Occipital lobe (tissue), 2 donors: ENCODE measurements around the gene UBB. TPM values are rescaled to one million over a fixed set of nuclear protein-coding genes. Genes with fewer than 3 reads are reported as not detected.

Source experiments
- DNase-seq: peaks from one replicate; lab custom pipeline; 2025; lab: John Stamatoyannopoulos, UW
- total RNA-seq: library from RNA; depleted of rRNA; stranded (reverse); fragments of >200 nt; gene quantifications from one replicate; pipeline ENCODE4 v1.2.3, GENCODE V29; 2014

The UBB gene
- 972 TPM for total RNA-seq

DNA sequence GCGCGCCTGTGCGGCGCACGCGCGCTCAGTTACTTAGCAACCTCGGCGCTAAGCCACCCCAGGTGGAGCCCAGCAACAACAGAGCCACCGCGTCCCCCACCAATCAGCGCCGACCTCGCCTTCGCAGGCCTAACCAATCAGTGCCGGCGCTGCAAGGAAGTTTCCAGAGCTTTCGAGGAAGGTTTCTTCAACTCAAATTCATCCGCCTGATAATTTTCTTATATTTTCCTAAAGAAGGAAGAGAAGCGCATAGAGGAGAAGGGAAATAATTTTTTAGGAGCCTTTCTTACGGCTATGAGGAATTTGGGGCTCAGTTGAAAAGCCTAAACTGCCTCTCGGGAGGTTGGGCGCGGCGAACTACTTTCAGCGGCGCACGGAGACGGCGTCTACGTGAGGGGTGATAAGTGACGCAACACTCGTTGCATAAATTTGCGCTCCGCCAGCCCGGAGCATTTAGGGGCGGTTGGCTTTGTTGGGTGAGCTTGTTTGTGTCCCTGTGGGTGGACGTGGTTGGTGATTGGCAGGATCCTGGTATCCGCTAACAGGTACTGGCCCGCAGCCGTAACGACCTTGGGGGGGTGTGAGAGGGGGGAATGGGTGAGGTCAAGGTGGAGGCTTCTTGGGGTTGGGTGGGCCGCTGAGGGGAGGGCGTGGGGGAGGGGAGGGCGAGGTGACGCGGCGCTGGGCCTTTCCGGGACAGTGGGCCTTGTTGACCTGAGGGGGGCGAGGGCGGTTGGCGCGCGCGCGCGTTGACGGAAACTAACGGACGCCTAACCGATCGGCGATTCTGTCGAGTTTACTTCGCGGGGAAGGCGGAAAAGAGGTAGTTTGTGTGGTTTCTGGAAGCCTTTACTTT, at the start of gene UBB:
UBB (plus strand) TSS at position 452 of the 856 bp plus-strand sequence. CDS start 817 bp downstream, outside the sequence.
- DNase-seq = peak; percentile 79

DNA sequence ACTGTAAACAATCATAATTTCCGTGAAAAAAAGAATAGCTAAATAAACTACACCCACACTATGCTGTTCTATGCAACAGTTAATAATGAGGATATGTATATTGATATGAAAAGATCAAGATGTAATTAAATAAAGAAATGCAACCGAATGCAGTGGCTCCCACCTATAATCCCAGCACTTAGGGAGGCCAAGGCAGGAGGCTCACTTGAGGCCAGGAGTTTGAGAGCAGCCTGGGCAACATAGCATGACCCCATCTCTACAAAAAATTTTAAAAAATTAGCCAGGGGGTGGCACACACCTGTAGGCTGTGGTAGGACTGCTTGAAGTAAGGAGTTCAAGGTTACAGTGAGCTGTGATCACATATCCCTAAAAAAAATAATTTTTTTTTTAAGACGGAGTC, 42.5 kb upstream of the UBB start:
- no peak for DNase-seq

DNA sequence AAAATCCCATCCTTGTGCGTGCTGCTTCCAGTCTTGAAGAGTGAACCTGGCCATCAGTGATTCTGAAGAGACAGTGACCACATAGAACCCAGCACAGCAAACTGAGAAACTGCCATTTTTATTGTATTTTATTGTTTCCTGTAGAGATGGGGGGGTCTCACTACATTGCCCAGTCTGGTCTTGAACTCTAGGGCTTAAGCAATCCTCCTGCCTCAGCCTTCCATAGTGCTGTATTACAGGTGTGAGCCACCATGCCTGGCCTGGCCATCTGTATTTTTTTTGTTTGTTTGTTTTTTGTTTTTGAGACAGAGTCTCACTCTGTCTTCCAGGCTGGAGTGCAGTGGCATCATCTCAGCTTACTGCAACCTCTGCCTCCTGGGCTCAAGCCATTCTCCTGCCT, 41.5 kb upstream of the UBB start:
- no peak for DNase-seq

DNA sequence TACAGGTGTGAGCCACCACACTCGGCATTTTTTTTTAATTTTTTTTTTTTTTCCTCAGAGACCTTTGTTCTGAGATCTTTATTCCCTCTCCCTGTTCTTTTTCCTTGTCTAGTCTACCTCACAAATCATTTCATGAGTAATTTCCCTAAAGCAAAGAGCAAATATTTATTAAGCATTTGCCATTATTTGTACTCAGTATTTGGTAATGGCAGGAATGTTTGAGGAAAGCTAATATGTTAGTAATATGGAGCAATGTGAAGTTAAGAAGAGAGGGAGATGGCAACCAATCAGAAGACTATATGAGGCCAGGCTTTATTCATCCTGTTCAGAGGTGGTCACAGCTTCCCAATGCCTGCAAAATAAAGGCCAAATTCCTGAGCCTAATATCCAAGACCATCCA, 40.9 kb upstream of the UBB start:
- no peak for DNase-seq

DNA sequence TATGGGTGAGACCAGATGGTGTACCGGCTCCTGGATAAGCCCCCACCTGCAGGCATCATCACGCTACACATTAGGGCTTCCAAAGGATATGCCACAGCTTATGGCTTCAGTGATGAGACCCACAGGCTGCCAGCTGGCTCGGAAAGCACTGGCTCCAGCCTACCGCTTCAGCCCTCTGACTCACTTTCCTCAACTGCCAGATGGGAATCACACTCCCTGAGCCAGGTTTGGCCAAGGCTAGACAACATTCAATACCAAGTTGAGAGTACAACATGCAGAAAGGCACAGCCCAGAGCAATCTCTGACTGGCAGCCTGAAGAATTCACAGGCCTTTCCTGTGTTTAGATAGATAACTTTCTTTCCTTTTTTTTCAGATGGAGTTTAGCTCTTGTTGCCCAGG, 37.9 kb upstream of the UBB start:
- peak; percentile 55 for DNase-seq

DNA sequence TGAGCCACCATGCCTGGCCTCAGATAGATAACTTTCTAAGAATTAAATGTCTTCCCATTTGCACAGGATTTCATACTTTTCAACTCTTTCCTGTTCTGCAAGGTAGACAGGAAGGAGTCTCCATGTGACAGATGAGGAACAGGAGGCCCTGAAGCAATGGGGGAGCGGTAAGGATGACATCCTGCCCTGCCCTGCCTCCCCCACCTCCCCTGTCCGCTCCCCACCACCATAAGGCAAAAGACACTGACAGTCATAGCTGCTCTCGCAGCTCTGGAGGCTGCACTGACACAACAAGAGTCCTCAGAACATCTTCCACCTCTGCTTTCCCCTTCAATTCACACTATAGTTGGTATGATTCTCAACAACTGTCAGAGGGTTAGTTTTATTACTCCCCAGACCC, 37.3 kb upstream of the UBB start:
- DNase-seq = no peak

DNA sequence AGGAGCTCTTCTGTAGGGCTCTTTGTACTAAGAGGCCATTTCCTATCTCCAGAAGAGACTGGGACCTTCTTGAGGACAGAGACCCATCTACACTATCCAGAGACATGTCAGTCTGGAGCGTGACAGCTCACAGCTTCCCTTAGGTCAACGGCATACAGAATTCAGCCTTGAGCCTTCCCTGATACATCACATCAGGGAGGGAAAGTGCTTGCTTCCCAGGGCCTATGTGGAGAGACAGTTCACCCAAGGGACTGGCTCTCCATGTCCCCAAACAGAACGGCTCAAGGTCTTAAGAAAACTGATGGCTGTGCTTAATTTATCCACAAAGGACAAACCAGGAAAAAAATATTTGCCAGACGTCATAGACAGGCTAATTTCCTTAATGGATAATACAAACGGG, 35.3 kb upstream of the UBB start:
- DNase-seq = no peak

DNA sequence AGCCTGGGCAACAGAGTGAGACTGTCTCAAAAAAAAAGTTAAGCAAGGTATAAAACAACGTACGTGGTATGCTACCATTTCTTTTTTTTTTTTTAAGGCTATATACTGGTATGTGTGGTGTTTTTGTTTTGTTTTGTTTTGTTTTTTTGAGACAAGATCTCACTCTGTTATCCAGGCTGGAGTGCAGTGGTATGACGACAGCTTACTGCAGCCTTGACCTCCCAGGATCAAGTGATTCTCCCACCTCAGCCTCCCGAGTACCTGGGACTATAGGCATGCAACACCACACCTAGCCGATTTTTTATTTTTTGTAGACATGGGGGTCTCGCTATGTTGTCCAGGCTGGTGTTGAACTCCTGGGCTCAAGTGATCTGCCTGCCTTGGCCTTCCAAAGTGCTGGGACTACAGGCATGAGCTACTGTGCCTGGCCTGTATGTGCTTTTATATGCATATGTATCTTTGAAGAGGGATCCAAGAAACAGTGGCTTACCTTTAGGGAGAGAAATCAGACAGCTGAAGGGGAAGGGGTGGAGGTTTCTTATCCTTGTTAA, 34.1 kb upstream of the UBB start:
- DNase-seq = no peak

DNA sequence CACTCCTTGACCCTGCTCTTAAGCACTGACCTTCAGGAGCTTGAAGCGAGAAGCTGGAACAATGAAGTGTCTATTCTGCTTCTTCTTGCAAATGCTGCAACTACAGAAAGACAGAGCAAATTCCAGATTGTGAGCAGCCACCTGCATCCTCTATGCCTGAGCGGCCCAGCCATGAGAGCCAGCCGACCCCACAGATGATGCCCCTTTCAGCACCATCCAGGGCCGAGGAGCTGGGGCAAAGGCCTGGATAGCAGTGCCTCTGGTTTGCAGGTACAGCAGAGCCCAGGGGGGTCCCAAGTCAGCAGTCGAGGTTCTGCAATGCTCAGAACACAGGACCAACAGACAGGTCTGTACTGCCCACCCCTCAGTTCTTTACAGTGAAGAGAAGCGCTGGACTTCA, 32.3 kb upstream of the UBB start:
- DNase-seq = no peak

DNA sequence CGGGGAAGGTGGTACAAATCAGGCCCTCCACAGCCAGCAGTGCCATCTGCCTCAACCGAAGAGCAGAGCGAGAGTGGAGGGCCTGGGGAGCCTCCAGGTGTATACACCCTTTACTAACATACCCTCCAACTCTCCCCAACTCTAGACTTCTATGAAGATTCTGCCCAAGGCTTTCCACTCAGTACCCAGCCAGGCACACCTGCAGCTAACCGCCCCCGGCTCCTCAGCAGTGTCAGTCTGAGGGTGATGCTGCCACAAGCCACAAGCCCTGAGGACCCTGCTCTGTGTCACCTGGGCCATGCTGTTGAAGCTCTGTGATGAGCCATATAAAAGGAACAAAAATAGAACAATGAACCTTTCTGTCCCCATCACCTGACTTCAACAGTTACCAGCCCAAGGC, 31.5 kb upstream of the UBB start:
- DNase-seq = no peak

DNA sequence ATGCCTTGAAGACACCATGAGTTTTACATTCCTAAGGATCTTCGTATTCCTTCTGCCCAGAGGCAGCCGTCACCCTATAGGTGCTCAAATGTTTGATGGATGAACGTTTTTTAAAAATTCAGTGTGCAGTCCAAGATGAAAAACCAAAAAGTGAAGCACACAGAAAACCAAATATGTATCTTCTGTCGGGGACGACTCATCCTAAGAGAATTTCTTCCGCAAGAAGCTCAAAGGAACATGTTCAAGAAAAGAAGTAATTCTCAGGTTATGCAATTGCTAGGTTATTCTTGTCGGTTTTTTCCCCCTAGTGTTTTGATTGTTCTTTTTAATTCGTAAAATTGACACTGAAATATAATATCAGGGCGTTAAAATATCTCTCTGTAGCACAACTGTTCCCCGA, 29.1 kb upstream of the UBB start:
- DNase-seq = no peak

DNA sequence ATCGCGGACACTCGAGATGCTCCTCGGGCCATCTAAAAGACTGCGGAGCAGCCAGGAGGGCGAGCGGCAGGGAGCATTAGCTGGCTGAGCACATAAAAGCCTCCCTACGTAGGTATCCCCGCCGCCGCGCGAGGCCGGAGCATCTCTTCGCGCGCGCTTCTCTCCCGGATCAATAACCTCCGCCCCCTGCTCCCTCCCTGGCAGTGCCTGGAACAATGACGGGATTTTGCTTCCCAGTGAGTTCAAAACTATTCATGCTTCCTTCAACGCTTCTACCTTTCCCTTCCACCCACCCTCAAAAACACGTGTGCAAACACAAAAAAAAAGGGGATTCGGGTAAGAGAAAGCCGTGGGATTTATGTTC, 28.6 kb upstream of the UBB start:
- DNase-seq = peak; percentile 19

DNA sequence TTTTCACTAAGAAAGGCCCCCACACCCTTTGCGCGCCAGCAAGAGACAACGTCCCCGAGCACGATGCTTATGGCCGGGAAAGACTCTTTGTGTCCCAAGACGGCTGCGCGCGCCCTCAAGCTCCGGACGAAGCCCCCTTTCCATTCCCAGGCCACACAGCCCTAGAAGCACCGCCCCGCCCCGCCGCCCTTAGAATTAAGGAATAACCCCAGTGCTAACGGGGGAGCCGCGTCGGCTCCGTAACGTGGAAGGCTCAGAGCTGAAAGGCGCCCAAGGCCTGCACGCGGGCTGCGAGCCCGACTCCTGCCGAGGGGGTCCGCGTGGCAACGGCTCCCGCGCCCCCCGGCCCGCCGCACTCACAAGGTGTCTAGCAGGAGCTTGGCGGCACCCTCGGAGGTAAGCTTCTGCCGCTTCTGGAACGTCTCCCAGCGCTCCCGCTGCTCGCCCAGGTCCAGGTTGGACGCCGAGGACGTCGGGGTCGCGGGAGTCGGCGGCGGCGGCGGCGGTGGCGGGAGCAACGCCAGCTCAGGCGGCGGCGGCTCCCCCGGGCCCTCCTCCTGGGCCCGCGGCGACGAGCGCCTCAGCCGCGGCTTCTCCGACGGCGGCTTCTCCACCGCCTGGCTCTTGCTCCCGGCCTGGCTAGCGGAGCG, 28.1 kb upstream of the UBB start:
- DNase-seq = peak; percentile 16

DNA sequence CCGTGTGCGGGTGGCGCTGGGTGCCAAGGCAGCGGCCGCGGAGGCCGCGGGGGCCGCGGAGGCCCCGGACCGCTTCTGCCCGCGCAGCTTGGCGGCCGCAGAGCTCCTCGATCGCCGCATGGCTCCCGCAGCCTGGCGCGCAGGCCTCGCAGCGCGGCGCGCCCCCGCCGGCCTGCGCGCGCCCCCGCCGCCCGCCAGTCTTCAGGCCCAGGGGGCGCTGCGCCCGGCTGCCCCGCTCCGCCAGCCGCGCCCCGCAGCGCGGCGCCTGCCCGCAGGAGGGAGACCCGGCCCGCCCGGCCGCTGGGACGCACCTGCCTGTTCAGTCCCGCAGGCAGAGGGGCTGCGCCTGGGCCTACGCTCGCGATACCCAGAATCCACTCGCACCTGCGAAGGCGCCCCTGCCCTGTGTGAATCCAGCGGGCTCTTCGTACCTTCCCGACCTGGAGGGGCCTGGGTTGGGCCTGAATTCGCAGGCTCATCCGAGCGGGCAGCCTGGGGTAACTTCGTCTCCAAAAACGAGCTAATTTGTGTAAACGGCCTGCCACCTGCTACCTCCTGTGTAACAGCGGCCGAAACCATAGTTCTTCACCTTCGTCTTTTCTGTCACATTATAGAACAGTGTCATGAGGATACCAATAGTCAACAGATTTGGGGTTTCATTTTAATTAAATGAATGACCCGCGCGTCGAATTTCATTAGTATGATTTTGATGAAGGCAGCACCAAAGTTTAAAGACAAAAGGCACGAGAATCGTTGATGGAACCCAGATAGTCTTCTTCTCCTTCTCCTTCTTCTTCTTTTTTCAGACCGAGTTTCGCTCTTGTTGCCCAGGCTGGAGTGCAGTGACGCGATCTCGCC, 27.3 kb upstream of the UBB start, which contains the start of gene CENPV:
CENPV (minus strand) TSS at position 153 of the 858 bp plus-strand sequence; CDS start at position 120, 33 bp downstream.
- DNase-seq = peak; percentile 40

DNA sequence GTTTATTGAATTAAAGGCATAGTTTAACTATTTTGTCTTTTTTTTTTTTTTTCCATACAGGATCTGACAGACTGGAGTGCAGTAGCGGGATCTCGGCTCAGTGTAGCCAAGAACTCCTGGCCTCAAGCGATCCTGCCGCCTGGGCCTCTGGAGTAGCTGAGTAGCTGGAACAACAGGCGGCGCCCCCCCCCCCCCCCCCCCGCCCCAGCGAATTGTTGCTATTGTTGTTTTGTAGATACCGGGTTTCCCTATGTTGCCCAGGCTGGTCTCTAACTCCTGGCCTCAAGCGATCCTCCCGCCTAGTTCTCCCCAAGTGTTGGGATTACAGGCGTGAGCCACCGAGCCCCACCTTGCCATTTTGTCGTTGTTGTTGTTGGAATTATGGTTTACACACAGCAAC, 26.3 kb upstream of the UBB start:
- no peak for DNase-seq

DNA sequence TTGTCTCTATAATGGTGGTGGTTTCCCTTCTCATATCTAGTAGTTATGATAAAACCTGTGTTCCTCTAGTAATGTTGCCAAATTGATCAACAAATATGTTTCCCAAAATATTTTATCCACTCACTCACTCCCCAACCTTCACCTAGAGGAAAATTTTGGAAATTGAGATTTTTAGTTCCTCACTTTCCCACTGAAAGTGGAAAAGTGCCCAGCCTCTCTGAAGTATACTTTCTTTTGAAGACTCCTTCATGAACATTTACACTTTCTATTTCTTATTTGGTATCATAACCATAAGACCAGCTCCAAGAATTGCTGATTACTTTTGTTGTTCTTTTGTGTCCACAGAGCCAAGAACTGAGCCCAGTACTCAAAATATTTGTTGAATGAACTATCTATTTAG, 22.5 kb upstream of the UBB start:
- no peak for DNase-seq

DNA sequence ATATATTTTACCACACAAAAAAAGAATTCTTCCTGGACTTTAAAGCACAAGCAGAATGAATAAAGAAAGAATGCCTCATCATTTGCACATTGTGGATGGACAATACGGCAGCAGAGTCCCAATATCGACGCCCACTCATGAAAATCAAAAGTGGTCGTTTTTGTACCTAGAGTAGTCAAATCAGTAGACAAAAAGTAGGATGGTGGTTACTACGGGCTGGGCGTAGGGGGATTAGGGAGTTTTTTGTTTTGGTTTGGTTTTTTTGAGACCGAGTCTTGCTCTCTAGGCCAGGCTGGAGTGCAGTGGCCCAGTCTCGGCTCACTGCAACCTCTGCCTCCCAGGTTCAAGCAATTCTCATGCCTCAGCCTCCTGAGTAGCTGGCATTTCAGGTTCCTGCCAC, 19.0 kb upstream of the UBB start:
- DNase-seq = no peak

DNA sequence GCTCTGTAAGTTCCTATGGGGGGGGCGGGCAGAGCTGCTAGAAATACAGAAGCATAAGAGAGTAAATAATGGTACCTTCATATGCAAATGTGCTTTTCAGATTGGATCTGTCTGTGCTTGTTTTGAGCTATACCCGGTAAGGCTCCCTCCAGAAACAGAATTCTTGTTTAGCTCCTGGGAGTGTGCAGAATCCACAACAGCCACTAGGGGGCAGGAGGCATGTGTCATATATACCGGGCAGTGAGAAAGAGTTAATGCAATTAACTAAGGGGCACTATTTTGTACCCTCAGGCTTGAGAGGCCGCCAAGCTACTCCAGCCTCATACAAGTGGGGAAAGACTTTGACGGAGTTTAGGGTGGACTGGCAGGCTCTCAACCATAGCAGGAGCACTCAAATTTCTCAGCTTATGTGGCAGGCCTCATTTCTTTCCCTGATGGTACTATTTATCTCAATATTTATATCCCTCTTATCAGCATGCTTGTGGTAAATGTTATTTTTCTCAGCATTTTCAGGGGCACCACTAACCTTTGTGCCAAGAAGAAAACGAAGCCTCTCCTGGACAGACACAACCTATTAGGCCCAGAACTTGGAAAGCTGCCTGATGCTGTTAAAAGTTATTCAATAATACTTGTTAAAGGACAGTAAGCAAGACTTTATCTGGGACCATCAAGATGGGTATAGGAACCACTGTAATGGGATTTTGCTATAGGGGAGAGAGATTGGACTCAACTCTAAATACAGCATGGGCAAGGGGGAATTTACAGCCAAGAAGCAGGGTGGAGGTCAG, 16.9 kb upstream of the UBB start:
- no peak for DNase-seq

DNA sequence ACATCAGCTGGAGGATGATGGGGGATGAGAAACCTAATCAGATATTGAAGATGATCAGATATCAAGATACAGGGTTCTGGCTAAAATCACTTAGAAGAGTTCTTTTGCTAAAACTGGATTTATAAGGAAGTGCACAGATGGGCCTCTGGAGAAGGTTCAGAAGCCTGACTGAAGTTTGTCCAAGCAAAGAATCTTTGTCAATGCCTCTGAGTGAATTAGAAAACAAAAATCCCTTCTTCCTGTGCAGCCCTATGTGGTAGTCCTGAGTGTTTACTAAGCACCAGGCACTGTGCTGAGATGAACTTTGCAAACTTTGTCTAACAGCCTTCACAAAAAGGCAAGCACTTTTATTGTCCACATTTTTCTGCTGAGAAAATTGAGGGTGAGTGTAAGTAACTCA, 16.3 kb upstream of the UBB start:
- no peak for DNase-seq

DNA sequence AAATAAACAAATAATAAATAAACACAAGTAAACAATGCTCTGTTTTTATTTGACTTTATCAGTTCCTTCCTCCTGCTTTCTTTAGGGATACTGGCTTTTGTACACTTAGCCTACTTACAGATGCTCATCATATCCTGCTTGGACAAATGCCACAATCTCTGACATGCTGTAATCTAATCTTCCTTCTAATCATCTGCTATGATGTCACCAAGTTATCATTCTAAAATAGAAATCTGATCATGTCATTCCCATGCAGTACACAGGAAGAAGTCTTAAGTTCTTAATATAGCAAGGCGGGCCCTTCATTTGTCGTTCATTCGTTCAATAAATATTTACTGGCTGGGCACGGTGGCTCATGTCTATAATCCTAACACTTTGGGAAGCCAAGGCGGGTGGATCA, 9.1 kb upstream of the UBB start:
- no peak for DNase-seq
